ENCODE results near the gene ZNF385D. TPM values are rescaled to one million over a fixed set of nuclear protein-coding genes. Genes with fewer than 3 reads are reported as not detected.

Gene ZNF385D
- total RNA-seq, 1 experiment from 2014 or later, result 9.6 TPM

DNA sequence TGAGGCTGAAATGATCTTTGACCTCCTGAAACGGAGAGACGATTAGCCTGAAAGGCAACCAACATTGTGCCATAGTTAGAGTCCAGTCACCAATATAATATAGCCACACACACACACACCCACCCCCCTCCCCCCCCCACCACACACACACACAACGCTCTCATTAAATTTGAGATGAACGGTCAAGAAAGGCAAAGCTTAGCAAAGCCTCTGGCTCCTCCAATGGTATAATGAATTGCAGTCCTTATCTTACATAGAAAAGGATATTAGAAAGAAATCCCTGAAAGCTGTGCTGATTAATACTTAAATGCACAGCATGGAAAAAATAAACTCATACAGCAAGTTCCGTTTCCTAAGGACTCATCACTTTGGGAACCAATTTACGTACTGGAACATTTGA is 876 bp upstream of the ZNF385D start (continued):
- TF ChIP-seq, protein P1, sequence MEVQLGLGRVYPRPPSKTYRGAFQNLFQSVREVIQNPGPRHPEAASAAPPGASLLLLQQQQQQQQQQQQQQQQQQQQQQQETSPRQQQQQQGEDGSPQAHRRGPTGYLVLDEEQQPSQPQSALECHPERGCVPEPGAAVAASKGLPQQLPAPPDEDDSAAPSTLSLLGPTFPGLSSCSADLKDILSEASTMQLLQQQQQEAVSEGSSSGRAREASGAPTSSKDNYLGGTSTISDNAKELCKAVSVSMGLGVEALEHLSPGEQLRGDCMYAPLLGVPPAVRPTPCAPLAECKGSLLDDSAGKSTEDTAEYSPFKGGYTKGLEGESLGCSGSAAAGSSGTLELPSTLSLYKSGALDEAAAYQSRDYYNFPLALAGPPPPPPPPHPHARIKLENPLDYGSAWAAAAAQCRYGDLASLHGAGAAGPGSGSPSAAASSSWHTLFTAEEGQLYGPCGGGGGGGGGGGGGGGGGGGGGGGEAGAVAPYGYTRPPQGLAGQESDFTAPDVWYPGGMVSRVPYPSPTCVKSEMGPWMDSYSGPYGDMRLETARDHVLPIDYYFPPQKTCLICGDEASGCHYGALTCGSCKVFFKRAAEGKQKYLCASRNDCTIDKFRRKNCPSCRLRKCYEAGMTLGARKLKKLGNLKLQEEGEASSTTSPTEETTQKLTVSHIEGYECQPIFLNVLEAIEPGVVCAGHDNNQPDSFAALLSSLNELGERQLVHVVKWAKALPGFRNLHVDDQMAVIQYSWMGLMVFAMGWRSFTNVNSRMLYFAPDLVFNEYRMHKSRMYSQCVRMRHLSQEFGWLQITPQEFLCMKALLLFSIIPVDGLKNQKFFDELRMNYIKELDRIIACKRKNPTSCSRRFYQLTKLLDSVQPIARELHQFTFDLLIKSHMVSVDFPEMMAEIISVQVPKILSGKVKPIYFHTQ (CRISPR knock-in tag; IDR thresholded peaks at IDR 0.05), result no peak

DNA sequence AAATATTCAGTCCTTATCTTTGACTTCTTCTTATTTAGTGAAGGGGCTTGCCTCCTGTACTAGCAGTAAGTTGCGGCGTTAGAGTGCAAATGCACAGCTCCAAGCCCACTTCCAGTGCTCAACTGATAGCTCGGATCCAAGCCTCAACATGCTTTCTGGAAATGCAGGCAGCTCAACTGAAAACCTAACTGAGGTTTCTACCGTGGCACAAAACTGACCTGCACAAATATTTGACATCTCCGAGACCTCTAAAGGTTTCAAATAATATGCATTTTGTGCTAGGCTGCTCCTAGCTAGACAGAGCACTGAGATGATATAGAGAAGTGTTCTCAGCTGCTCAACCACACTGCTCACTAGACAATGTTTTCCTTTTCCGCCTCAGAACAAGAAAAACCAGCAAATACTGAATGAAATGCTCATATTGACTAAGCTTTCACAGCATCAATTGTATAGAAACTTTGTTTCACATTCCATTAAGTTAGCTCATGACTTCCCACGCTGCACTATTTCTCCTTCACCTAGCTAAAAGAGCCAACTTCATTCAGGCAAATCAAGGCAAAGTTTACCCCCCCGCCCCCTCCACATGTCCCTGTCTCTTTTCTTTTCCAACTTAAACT is 822 bp downstream of the ZNF385D start:
- Mint-ChIP-seq H3K27ac (no peak overlapping the region), H3K36me3 (no peaks in the 10 kb centered on the region), H3K4me3 (peak overlapping the region; percentile 91), H3K27me3 (ENCODE audit: low read depth) (peaks cover 5% of the 10 kb centered on the region), H3K4me1 (peaks cover 45% of the 10 kb centered on the region), H3K9me3 (no peaks in the 10 kb centered on the region)
- DNase-seq (ENCODE audit: low spot score) (no peak), ATAC-seq (no peak)
- ChIA-PET CTCF (interaction anchor here (0.9 kb wide), 1 partner anchor 1137 kb away, joined by 3 read pairs; no protein-coding TSS in a partner anchor), POLR2A (interaction anchor here (1.1 kb wide), 1 partner anchor 23 kb away, joined by 5 read pairs; no protein-coding TSS in a partner anchor)
- TF ChIP-seq RORB (CRISPR knock-in tag; IDR thresholded peaks at IDR 0.05), result no peak
- TF ChIP-seq, protein P2, sequence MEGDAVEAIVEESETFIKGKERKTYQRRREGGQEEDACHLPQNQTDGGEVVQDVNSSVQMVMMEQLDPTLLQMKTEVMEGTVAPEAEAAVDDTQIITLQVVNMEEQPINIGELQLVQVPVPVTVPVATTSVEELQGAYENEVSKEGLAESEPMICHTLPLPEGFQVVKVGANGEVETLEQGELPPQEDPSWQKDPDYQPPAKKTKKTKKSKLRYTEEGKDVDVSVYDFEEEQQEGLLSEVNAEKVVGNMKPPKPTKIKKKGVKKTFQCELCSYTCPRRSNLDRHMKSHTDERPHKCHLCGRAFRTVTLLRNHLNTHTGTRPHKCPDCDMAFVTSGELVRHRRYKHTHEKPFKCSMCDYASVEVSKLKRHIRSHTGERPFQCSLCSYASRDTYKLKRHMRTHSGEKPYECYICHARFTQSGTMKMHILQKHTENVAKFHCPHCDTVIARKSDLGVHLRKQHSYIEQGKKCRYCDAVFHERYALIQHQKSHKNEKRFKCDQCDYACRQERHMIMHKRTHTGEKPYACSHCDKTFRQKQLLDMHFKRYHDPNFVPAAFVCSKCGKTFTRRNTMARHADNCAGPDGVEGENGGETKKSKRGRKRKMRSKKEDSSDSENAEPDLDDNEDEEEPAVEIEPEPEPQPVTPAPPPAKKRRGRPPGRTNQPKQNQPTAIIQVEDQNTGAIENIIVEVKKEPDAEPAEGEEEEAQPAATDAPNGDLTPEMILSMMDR (IDR thresholded peaks at IDR 0.05), result no peak
- TF ChIP-seq JUN (CRISPR knock-in tag; IDR thresholded peaks at IDR 0.05), result no peak
- TF ChIP-seq CREM (CRISPR knock-in tag; IDR thresholded peaks at IDR 0.05), result no peak
- TF ChIP-seq, protein P3, sequence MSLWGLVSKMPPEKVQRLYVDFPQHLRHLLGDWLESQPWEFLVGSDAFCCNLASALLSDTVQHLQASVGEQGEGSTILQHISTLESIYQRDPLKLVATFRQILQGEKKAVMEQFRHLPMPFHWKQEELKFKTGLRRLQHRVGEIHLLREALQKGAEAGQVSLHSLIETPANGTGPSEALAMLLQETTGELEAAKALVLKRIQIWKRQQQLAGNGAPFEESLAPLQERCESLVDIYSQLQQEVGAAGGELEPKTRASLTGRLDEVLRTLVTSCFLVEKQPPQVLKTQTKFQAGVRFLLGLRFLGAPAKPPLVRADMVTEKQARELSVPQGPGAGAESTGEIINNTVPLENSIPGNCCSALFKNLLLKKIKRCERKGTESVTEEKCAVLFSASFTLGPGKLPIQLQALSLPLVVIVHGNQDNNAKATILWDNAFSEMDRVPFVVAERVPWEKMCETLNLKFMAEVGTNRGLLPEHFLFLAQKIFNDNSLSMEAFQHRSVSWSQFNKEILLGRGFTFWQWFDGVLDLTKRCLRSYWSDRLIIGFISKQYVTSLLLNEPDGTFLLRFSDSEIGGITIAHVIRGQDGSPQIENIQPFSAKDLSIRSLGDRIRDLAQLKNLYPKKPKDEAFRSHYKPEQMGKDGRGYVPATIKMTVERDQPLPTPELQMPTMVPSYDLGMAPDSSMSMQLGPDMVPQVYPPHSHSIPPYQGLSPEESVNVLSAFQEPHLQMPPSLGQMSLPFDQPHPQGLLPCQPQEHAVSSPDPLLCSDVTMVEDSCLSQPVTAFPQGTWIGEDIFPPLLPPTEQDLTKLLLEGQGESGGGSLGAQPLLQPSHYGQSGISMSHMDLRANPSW (CRISPR knock-in tag; conservative IDR thresholded peaks at IDR 0.05; ENCODE audit: low read depth), result no peak
- no peak for TF ChIP-seq ZNF138 (CRISPR knock-in tag; conservative IDR thresholded peaks at IDR 0.05)
- TF ChIP-seq NFE2L1 (CRISPR knock-in tag; IDR thresholded peaks at IDR 0.05), result no peak
- no peak for TF ChIP-seq HMGA2 (CRISPR knock-in tag; IDR thresholded peaks at IDR 0.05)
- TF ChIP-seq, protein P4, sequence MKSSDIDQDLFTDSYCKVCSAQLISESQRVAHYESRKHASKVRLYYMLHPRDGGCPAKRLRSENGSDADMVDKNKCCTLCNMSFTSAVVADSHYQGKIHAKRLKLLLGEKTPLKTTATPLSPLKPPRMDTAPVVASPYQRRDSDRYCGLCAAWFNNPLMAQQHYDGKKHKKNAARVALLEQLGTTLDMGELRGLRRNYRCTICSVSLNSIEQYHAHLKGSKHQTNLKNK (CRISPR knock-in tag; IDR thresholded peaks at IDR 0.05), result no peak
- TF ChIP-seq NR3C1 (CRISPR knock-in tag; conservative IDR thresholded peaks at IDR 0.05; ENCODE audit: low read depth), result no peak
- no peak for TF ChIP-seq RELA (CRISPR knock-in tag; IDR thresholded peaks at IDR 0.05; ENCODE audit: borderline replicate concordance)
- TF ChIP-seq SOX15 (CRISPR knock-in tag; IDR thresholded peaks at IDR 0.05), result no peak
- TF ChIP-seq PRRX2 (CRISPR knock-in tag; IDR thresholded peaks at IDR 0.05), result no peak
- TF ChIP-seq GRHL2 (CRISPR knock-in tag; IDR thresholded peaks at IDR 0.05; ENCODE audit: insufficient replicate concordance, severe bottlenecking), result no peak
- no peak for TF ChIP-seq SP1 (CRISPR knock-in tag; conservative IDR thresholded peaks at IDR 0.05)
- no peak for TF ChIP-seq ZNF416 (CRISPR knock-in tag; IDR thresholded peaks at IDR 0.05)
- TF ChIP-seq MYBL2 (CRISPR knock-in tag; IDR thresholded peaks at IDR 0.05), result no peak
- TF ChIP-seq, protein P5, sequence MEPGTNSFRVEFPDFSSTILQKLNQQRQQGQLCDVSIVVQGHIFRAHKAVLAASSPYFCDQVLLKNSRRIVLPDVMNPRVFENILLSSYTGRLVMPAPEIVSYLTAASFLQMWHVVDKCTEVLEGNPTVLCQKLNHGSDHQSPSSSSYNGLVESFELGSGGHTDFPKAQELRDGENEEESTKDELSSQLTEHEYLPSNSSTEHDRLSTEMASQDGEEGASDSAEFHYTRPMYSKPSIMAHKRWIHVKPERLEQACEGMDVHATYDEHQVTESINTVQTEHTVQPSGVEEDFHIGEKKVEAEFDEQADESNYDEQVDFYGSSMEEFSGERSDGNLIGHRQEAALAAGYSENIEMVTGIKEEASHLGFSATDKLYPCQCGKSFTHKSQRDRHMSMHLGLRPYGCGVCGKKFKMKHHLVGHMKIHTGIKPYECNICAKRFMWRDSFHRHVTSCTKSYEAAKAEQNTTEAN (CRISPR knock-in tag; IDR thresholded peaks at IDR 0.05), result no peak
